Activated CD4-positive, CD25-positive, alpha-beta regulatory T cell treated with anti-CD3 and anti-CD28 coated beads, Interleukin-2, amount 50 U/mL, for 72 hours (primary cell): ENCODE results near the gene PITPNB.
A peak's percentile ranks its signal among the peaks of the same experiment; 100 is the strongest.

Experiments used
- DNase-seq: peaks from one replicate; pipeline ENCODE4 v3.0.0; 2021

Gene PITPNB

GRCh38 chr22:27919222-27919941 is at the start of gene PITPNB:
Gene PITPNB (minus strand): TSS chr22:27919256. CDS start chr22:27919191, 65 bp downstream.
- peak; percentile 99 for DNase-seq

GRCh38 chr22:27966168-27967064 is 47.4 kb upstream of the PITPNB start:
- DNase-seq: no peak

- no peak for DNase-seq
Measured at GRCh38 chr22:27962268-27963044, 43.4 kb upstream of the PITPNB start.

GRCh38 chr22:27961680-27962079 is 42.6 kb upstream of the PITPNB start:
- DNase-seq: no peak

- no peak for DNase-seq
Measured at GRCh38 chr22:27961182-27961581, 42.1 kb upstream of the PITPNB start.

- no peak for DNase-seq
Measured at GRCh38 chr22:27959335-27960090, 40.5 kb upstream of the PITPNB start.

GRCh38 chr22:27952779-27953178 is 33.7 kb upstream of the PITPNB start:
- no peak for DNase-seq

- DNase-seq: no peak
Measured at GRCh38 chr22:27952091-27952490, 33.0 kb upstream of the PITPNB start.

GRCh38 chr22:27949421-27949820 is 30.4 kb upstream of the PITPNB start:
- DNase-seq: no peak

GRCh38 chr22:27948569-27948968 is 29.5 kb upstream of the PITPNB start:
- no peak for DNase-seq

- DNase-seq: no peak
Measured at GRCh38 chr22:27947448-27947847, 28.4 kb upstream of the PITPNB start.

- DNase-seq: no peak
Measured at GRCh38 chr22:27941143-27941542, 22.1 kb upstream of the PITPNB start.

GRCh38 chr22:27937453-27937852 is 18.4 kb upstream of the PITPNB start:
- no peak for DNase-seq

- DNase-seq: no peak
Measured at GRCh38 chr22:27935897-27936296, 16.8 kb upstream of the PITPNB start.

GRCh38 chr22:27934069-27934468 is 15.0 kb upstream of the PITPNB start:
- no peak for DNase-seq

GRCh38 chr22:27933186-27933983 is 14.3 kb upstream of the PITPNB start:
- DNase-seq: no peak

GRCh38 chr22:27930331-27931060 is 11.4 kb upstream of the PITPNB start:
- no peak for DNase-seq

GRCh38 chr22:27927608-27928007 is 8.6 kb upstream of the PITPNB start:
- DNase-seq: no peak

GRCh38 chr22:27925331-27925730 is 6.3 kb upstream of the PITPNB start:
- DNase-seq: no peak

GRCh38 chr22:27919942-27920755 is 1.1 kb upstream of the PITPNB start:
- no peak for DNase-seq
